Cortex of kidney (tissue), 1 donor: Measurements from ENCODE around the gene UBALD1.
"Not testable (repeated sequence)": the region's sequence is repeated elsewhere in the genome, so short reads cannot be mapped to it uniquely, and the experiment has no call there.

Source experiments
- DNase-seq: peaks from one replicate; lab custom pipeline; 2025; lab: John Stamatoyannopoulos, UW

The UBALD1 gene

GRCh38 chr16:4614571-4615383 lies at the start of gene UBALD1:
Gene UBALD1, minus strand, starts transcription at chr16:4614888. Its CDS starts 91 bp downstream, at chr16:4614797.
- DNase-seq, result no peak

- no peak for DNase-seq
Observed at GRCh38 chr16:4663777-4664465, 49.2 kb upstream of the UBALD1 start.

DNA sequence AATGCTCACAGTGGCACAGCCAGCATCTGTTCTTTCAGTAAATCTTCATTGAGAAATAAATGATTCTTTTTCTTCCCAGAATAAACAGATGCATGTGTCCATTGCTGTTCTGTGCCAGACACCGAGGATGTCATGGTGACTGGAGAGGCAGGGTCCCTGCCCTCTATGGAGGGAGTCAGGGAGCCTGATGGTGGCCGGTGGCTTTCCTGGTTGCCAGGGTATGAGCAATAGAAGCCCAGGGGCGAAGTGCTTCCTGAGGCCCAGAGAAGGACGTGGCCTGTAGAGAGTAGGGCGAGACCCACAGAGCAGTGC lies 48.7 kb upstream of the UBALD1 start:
- no peak for DNase-seq

DNA sequence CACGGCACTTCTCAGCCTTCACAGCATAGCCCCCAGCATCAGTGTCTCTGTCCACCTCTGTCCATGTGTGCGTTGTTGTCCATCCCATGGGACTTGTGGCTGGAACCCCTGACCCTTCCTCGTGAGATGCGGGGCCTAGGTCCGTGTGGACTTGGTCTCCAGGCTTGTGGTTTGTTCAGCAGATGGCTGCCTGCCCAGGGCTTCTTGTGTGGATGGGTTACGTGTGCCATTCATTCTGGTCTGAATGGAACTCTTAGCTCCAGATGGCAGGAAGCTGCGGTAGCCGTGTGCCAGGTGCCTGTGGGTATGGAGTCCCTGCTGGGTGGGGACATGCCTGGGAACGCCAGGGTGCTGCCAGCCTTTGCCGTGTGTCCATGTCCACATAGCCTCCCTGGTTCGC lies 47.0 kb upstream of the UBALD1 start:
- DNase-seq, result no peak

DNA sequence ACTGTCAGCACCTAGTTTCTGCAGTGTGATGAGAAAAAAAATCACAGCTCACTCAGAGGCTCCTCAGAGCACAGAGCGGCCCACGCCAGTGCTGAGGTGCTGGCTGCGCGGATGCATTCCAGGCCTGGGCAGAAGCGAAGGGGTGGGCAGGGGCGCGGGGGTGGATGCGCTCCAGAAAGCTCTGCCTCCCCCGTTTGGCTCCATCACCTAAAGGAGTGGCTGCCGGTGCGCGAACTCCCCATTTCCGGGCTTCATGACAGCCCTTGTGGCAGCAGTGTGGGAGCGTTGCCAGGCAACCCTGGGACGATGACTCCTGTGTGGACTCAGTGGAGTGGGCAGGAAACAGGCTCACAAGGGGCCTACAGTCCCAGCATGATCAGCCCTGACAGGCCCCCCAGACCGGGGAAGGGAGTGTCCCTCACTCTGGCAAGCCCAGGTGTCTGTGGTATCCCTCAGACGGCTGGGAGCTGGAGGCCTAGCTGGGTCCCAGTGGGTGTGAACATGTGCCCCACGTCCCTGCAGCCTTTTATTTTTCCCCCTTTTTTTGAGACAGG lies 45.8 kb upstream of the UBALD1 start:
- no peak for DNase-seq

DNA sequence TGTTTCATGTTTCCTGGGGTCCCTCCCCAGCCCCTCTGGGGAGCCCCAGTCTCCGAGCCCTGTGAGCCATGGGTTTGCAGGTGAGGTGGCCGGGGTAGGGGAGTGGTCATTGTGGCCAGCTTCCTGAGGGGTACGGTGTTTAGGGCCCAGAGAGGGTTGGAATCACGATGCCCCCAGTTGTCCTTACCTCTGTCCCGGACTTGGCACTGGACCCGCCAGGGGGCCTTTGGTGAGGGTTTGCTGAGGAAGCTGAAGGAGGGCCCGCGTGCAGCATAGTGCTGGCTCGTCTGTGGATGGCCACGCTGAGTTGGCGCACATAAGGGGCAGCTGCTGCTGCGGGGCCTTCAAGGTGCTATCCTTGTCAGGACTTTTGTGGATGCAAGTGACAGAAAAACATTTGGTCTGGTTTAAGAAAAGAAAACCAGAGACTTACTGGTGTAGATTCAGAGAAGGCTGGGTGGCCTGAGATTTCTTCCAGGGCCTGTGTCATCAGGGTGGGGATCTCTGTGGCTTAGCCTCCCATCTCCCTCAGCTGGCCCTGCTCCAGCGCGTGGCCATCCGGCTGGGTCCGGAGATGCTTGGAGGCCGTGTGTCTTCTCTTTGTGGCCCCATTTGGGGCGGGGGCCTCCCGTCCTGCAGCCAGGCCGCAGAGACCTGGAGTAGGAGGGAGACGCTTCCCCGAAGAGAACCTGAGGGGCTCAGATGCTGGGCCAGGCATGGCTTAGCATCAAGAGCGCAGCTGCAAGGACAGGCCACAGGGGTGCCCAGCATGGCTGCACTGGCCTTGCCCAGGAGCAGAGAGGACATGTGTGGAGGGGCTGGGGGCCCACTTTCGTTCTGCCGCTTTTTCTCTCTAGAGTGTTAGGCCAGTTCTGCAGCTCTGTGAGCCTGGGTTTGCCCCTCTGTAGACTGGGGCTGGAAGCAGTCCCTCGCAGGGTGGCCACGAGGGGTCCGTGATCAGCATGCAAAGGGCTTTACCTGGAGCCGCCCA lies 45.0 kb upstream of the UBALD1 start:
- DNase-seq, result no peak

DNA sequence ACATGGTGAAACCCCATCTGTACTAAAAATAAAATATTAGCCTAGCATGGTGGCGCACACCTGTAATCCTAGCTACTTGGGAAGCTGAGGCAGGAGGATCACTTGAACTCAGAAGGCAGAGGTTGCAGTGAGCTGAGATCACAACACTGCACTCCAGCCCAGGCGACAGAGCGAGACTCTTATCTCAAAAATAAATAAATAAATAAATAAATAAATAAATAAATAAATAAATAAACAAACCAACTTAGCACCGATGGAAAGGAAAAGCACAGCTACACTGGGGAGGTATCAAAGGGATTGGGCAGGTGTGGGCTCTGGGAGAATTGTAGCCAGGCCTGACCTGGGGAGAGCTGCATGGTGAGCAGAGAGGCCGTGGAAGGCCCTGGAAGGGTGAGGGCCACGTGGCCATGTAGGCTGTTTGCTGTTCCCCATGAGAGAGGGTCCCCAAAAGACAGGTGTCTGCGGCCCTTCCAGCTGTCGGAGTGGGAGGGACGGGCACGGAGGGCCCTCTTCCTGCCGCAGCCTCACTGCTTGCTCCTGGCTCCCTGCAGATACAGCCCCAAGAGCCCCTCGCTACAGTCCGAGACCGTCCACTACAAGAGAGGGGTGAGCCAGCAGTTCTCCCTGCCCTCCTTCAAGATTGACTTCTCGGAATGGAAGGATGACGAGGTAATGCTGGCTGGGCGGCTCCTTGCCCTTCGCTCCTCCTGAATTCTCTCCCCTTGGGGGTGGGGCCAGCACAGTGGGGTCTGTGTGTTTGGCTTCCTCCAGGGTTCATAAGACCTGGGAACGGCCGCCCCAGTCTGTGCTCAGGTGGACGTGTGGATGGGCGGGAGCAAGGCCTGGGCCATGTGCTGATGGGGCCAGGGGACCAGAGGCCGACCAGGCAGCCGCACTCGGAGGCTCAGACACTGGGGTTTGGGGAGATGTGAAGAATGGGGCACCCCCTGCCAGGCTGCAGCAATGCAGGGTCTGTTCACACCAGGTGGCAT lies 42.3 kb upstream of the UBALD1 start:
- no peak for DNase-seq

- no peak for DNase-seq
Observed at GRCh38 chr16:4656221-4656620, 41.5 kb upstream of the UBALD1 start.

- DNase-seq, result no peak
Observed at GRCh38 chr16:4655801-4656200, 41.1 kb upstream of the UBALD1 start.

DNA sequence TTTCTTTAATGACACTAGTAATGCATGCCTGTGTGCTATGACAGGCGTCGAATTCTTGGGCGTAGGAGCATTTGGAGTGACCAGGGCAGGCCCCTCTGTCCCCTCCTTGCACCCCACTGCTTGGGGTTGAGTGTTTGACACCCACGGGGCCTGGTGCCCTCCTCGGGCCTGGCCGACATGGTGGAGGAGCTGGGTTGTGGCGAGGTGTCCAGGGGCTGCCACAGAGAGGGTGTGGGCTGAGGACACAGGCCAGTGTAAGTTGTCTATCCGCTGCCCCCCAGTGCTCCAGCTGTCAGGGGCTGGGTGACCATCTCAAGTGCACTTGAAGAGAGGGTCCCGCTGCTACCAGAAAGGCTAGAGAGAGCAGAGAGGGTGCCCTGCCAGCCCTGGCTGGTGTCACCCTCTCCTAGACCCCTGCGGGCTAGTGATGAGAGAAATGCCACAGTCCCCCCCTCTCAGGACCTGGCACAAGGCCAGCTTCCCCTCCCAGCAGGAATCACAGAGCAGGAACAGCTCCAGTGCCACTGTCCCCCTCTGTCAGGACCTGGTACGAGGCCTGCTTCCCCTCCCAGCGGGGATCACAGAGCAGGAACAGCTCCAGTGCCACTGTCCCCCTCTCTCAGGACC lies 40.4 kb upstream of the UBALD1 start:
- no peak for DNase-seq

DNA sequence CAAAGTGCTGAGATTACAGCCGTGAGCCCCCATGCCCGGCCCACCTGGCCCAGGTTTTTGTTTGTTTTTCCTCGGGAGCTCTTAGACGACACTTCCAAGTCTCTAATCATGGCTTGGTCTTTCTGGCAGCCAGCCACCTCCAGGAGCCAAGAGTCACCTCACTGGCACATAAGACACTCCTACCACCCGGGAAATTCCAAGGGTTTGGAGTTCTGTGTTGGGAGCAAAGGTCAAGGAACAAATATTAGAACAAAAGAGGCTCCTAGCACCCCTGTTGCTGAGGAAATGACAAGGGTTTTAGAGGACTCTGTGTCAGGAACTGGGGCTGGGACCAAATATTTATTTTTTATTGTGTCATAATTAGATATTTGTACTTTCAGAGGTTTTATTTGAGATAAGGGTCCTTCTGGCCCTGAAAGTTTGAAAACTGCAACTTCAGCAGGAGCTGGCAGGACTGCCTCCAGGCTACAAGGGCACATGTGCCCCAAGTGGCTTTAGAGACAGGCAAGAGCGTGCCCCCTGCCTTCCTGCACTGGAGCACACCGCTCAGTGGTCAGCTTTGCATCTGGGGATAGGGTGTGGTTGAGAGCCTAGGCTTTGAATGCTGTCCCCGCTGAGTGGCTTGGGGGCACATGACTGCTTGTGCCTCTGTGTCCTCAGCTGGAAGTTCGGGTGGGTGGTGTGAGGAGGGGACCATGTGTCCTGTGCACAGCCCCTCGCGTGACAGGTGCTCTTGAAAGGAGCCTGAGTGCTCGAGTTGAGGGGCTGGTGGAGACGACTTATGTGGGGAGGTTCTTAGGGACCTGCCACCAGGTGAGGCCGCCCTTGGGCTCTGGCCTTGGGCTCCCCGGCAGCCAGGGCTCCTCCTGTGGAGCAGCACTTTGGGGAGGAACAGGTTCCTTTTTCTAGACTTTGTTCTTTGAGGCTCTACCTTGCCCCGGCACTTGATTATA lies 39.6 kb upstream of the UBALD1 start:
- no peak for DNase-seq

GRCh38 chr16:4652561-4652960 lies 37.9 kb upstream of the UBALD1 start:
- DNase-seq, result no peak

GRCh38 chr16:4651827-4652226 lies 37.1 kb upstream of the UBALD1 start:
- DNase-seq, result no peak

DNA sequence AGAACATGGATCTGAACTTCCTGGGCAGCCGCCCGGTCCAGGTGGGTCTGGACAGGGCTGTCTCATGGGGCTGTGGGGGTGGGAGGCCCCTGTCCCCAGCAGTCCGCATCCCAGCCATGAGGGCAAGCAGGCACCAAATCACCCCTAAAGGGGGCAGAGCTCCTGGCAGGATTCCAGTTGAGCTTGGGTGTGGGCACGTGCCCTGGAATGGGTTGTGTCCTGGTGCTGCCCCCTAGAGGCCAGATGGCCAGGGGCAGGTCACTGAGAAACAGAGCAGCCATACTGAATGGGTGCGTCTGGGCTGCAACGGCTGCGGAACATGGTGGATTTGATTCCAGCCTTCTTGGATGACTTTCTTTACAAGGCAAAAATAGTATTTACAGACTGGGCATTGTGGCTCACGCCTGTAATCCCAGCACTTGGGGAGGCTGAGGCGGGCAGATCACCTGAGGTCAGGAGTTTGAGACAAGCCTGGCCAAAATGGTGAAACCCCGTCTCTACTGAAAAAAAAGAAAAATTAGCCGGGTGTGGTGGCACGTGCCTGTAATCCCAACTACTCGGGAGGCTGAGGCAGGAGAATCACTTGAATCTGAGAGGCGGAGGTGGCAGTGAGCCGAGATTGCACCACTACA lies 35.9 kb upstream of the UBALD1 start:
- not testable (repeated sequence) for DNase-seq

GRCh38 chr16:4649744-4650442 lies 35.2 kb upstream of the UBALD1 start:
- DNase-seq, result no peak

DNA sequence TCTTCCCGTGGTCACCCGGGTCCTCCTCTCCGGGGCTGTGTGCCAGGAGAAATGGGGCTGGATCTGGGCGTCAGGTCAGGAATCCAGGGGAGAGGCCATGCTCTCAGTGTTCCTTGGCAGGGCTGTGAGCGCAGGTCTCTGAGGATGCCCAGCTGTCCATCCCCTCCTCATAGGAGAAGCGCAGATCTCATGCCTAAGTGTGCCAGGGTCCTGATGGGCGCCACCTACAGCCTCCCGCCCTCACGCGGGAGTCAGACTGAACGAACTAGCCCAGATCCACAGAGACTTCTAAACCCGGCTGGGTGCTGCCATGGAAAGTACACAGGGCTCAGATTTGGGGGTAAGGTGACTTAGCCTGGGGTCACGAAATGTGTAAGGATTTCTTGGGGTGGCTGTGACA lies 34.2 kb upstream of the UBALD1 start:
- DNase-seq, result no peak

- DNase-seq, result no peak
Observed at GRCh38 chr16:4647644-4647980, 32.9 kb upstream of the UBALD1 start.
